GM19239 (cell line): ENCODE data around the gene CD2AP.
A peak's percentile ranks its signal among the peaks of the same experiment; 100 is the strongest.
"Not testable (repeated sequence)": the region's sequence is repeated elsewhere in the genome, so short reads cannot be mapped to it uniquely, and the experiment has no call there.

ENCODE experiments used
- DNase-seq: peaks from one replicate; pipeline ENCODE4 v3.0.0; 2011; ENCODE audit warnings: low spot score; ENCODE audit not compliant: insufficient read length
- FAIRE-seq: peaks from 2 replicates; lab custom pipeline; 2011; peaks lifted over from hg19 to GRCh38; lab: Jason Lieb, UNC

Gene CD2AP

DNA sequence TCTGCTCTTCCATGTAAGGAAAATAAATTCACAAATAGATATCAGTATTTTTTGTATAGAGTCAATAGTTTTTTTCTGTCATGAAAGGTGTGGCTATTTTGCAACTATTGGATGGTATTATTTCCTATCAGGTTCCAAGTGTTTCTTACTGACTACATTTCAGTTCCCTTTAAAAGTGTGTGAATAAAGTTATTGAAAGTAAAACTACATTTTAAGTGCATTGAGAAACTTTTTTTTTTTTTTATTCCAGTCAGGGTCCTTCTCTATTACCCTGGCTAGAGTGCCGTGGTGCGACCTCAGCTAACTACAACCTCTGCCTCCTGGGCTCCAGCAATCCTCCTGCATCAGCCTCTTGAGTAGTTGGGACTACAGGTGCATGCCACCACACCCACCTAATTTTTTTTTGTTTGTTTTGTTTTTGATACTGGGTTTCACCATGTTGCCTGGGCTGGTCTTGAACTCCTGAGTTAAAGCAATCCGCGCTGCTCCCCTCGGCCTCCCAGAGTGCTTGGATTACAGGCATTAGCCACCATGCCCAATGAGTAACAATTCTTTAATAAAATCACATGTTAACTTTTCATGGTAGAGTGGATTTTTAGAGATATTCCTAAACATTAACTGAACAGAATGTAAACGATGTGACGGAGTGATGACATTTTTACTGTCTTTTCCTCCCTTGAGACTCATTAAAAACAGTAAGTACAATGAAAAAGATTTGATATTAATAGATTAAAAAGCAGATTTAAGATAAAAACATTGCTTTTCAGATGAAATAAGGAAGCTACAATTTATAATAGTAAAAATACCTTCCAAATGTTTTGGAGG, 151.1 kb downstream of the CD2AP start:
- DNase-seq, result no peak
- no peak for FAIRE-seq

DNA sequence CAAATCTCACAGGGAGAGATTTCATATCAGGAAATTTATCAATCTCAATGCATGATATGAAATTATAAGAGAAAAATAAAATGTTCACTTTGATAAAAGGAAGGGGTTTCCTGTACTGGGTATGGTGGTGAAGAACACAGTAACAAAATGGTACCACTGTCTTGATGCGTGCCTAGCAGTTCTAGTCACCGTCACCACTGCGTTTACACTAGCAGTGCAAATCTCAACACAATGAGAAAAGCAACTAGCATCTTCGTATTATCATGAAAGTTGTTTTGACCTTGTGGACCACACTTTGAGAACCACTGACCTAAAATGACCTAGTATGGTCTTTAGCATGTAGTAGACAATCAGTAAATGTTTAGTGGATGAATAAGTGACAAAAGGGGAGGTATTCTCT, 152.4 kb downstream of the CD2AP start:
- no peak for FAIRE-seq
- DNase-seq, result no peak

DNA sequence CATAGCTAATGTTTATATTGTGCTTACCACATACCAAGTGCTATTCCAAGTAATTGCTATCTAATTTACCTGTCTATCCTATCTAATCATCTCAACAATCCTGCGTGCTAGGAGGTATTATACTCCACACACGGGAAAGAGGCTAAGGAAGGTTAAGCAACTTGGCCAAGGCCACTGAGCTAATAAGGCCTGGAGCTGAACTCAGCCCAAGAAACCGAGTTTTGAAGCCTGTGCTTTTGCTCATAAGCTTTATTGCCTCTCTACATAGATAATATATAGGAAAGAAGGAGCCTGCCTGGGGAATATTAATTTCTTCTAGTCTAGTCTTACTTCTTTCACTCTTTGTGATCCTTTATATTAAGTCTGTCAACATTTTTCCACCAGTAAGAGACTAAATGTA, 153.0 kb downstream of the CD2AP start:
- no peak for DNase-seq
- no peak for FAIRE-seq

- FAIRE-seq (peak; percentile 84), DNase-seq (peak; percentile 6)
Observed at GRCh38 chr6:47631269-47631772, 153.7 kb downstream of the CD2AP start.

DNA sequence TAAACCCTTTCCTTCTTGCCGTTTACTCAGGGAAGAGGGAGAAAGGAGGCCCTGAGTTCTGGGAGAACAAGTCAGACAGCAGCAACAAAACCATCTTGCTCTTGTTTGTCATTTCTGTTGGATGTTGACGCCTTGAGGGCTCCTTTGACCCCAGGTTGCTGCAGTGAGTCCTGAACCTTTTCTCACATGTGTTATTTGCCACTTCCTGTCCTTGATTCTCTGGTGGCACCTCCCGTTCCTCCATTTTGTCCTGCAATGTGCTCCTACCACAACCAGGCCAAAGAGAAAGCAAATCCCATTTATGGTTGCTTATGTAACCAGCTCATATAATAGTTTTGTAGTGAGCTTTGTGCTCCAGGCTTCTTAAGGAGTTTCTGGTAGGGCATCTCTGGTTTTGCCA, 154.2 kb downstream of the CD2AP start:
- FAIRE-seq, result no peak
- no peak for DNase-seq

GRCh38 chr6:47633141-47633540, 155.6 kb downstream of the CD2AP start:
- DNase-seq, result no peak
- FAIRE-seq, result no peak

DNA sequence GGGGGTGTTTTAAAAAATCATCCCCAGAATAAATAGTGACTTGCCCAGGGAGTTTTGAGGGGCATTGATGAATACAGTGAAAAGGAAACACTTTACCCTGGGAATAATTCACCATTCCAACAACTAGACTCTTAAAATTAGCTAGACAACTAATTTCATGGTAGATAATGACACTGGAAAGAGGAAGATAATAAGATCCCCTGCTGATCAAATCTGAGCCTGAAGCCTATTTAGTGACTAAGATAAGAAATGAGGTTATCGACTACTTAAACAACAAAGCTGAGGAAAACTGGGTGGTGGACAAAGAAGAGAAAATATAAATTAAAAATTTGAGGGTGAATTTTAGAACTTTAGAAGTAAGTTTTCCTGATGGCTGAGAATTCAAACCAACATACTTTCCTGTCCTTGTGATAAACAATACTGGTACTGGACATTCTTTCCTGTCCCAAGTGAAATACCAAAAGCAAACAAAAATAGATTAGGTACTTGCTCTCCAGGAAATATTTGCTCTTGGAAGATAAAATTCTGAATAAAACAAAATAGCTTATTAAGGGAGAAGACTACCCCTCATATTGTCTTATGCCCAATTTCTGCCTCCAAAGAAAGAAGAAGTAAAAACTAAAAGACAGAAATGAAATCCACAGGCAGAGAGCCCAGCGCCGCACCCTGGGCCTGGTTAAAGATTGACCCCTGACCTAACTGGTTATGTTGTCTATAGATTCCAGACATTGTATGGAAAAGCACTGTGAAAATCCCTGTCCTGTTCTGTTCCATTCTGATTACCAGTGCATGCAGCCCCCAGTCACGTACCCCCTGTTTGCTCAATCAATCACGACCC, 156.8 kb downstream of the CD2AP start:
- DNase-seq (no peak), FAIRE-seq (no peak)

DNA sequence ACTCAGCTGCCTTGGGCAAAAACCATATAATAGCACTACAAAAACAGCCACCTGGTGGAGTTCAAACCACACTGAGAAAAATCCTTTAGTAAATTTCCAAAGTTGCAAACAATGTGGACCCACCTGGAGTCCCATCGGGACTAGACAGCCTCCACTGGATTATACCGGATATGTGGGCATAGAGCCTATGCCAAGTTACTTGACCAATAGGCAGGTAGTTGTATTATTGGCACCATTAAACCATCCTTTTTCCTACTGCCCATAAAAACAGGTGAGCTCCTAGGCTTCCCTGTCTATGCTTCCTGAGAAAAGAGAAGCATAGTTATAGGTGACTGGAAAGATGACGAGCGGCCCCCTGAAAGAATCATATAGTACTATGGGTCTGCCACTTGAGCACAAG, 169.1 kb downstream of the CD2AP start:
- DNase-seq (no peak), FAIRE-seq (no peak)

- FAIRE-seq, result no peak
- no peak for DNase-seq
Observed at GRCh38 chr6:47647188-47647587, 169.6 kb downstream of the CD2AP start.

DNA sequence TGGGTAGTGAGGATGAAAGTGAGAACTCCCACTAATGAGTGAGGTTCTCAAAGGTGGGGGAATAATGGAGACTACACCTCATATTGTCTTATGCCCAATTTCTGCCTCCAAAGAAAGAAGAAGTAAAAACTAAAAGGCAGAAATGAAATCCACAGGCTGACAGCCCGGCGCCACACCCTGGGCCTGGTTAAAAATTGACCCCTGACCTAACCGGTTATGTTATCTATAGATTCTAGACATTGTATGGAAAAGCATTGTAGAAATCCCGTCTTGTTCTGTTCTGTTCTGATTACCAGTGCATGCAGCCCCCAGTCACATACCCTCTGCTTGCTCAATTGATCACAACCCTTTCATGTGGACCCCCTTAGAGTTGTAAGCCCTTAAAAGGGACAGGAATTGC, 170.0 kb downstream of the CD2AP start:
- not testable (repeated sequence) for DNase-seq, FAIRE-seq

GRCh38 chr6:47648031-47648430, 170.4 kb downstream of the CD2AP start:
- DNase-seq, result no peak

GRCh38 chr6:47650553-47651432, 173.2 kb downstream of the CD2AP start:
- FAIRE-seq (no peak), DNase-seq (no peak)

More at GRCh38 chr6:47648031-47648430, 170.4 kb downstream of the CD2AP start:
- FAIRE-seq, result no peak

- DNase-seq (no peak), FAIRE-seq (no peak)
Observed at GRCh38 chr6:47651505-47651944, 173.9 kb downstream of the CD2AP start.

- DNase-seq (no peak), FAIRE-seq (no peak)
Observed at GRCh38 chr6:47653706-47654105, 176.1 kb downstream of the CD2AP start.

DNA sequence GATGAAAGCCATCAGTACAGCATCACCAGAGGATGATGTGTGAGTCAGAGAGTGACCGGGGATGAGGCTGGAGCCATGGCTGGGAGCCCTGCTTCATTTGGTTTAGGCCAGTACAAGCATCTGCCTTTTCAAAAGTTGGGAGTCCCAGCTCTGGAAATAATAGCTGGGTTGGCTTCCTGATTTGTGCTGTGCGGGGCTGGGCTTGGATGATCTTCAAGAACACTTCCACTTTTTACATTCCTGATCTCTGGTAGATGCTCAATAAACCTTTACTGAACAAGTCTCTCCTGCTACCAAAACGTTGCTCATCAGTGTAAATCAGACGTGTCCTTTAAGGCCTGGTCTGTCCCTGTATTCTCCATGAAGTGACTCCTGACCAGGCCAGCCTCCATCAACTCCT, 176.7 kb downstream of the CD2AP start:
- DNase-seq, result no peak
- no peak for FAIRE-seq

GRCh38 chr6:47655719-47656595, 178.4 kb downstream of the CD2AP start:
- FAIRE-seq (no peak), DNase-seq (no peak)

- FAIRE-seq, result no peak
Observed at GRCh38 chr6:47661960-47662359, 184.4 kb downstream of the CD2AP start.

DNA sequence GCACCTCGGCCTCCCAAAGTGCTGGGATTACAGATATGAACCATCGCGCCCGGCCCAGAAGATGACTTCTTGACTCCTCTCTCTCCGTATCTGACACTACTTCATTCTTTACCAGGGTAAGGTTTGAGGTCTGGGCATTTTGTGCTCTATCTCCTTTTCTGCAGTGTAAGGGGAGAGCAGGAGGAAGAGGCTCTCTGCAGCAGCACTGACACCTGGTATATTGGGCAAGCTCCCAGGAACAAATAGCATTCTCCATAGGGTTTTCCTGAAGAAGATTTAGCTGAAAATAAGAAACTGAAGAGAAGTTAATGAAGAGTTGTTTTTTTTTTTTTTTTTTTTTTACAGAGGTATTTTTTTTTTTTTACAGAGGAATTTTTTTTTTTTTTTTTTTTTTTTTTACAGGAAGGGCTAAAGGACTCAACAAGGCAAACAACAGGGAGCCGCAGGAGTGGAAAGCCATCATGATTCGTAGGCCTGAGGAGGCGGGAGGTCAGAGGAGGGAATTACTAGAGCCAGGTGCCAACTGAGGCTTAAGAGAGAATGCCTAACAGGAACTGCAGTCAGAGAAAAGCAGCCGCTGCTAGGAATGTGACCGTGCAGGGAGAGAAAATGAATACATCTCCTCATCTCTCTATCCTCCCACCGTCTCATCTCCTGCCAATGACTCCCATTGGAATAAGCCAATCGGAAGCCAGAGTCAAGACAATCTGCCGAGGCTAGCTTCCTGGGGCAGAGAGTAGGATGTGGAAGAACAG, 186.1 kb downstream of the CD2AP start:
- FAIRE-seq (no peak), DNase-seq (no peak)

More at GRCh38 chr6:47661960-47662359, 184.4 kb downstream of the CD2AP start:
- no peak for DNase-seq
